Peyer's patch (tissue), 4 donors: ENCODE results near the gene ASIC4. TPM values are rescaled to one million over a fixed set of nuclear protein-coding genes. Genes with fewer than 3 reads are reported as not detected.

Experiments used
- DNase-seq, 3 donors: peaks; one replicate each; pipeline ENCODE4 v3.0.0-alpha.2; 2017 to 2019
- H3K27ac ChIP-seq, 4 donors: fragments of 200-600 bp; sonication (generic); one replicate each; pipeline ENCODE4 v1.5.1; 2016 to 2019
- H3K27me3 ChIP-seq, 2 donors: fragments of 200-600 bp; sonication (generic); one replicate each; pipeline ENCODE4 v1.5.1; 2019
- H3K36me3 ChIP-seq, 3 donors: fragments of 200-600 bp; sonication (generic); one replicate each; pipeline ENCODE4 v1.5.1; 2016 to 2019
- H3K4me1 ChIP-seq, 4 donors: fragments of 200-600 bp; sonication (generic); one replicate each; pipeline ENCODE4 v1.5.1; 2016 to 2019
- H3K4me3 ChIP-seq, 4 donors: fragments of 200-600 bp; sonication (generic); 1 replicate in 3 of 4; 2 replicates in 1 of 4; pipeline ENCODE4 v1.5.1; 2016 to 2019; ENCODE audit warnings: mild to moderate bottlenecking in 1 of 4
- H3K9me3 ChIP-seq, 4 donors: fragments of 200-600 bp; sonication (generic); one replicate each; pipeline ENCODE4 v1.5.1; 2016 to 2019; ENCODE audit warnings: mild to moderate bottlenecking in 1 of 4
- POLR2A ChIP-seq, 2 donors: fragments of 450-650 bp; IDR thresholded peaks; one replicate each; pipeline ENCODE4 v1.5.1; 2017; ENCODE audit warnings: antibody characterized with exemption in 2 of 2, mild to moderate bottlenecking in 2 of 2, moderate library complexity in 2 of 2
- total RNA-seq, 4 donors: library from RNA; depleted of rRNA; stranded (reverse); fragments of >200 nt; gene quantifications; one replicate each; pipeline ENCODE4 v1.1.0, GENCODE V29; 2016
- TF ChIP-seq, protein P1 (sequence below), 6 experiments: fragments of 450-650 bp in 4 of 6; fragments of 200-600 bp in 2 of 6; sonication (generic) in 1 of 6; IDR thresholded peaks; one replicate each; pipeline ENCODE4 v1.5.1; 2017 to 2019; ENCODE audit warnings: antibody characterized with exemption in 6 of 6, mild to moderate bottlenecking in 3 of 6, moderate library complexity in 1 of 6

Gene ASIC4
- total RNA-seq, 4 donors from 2014 or later, result 0.27 TPM; not detected in 3

DNA sequence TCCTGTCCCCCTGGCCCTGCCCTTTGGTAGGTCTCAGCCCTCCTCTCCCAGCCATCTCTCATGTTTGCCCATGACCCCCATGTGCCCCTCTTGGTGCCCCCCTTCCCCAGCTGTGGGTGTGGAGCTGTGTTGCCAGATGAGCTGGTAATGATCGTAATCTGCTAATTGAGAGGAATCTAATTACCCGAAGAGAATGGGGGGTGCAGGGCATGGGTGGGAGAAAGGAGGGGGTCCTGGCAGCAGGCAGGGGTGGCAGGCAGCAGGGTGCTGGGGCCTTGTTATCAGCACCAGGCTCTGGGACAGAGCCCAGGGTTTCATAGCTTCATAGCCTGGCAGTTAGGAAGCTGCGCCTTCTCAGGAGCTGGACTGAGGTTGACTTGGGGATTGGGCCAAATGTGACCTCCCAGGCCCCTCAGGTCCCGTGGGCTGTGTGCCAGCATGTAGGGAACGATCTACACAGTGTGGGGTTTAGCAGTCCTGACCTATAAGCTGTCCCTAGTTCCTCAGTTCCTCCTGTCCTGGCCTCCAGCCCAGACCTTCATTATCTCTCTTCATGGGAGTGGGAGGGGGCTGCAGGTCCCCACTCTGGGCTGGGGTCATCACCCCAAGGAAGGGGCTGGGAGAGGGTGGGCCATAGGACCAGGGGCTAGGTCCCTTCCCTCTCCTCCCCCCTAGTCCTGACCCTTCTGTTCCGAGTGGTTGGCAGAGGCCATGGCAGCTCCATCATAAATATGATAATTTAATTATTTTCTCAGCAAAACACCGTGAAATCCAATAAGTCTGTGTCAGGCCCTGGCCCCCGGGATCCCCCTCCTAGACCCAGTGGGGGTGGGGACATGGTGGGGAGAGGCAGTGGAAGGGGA, 6.5 kb upstream of the ASIC4 start:
- H3K9me3 ChIP-seq, result no peaks in the 10 kb centered on the region
- H3K36me3 ChIP-seq, result peaks cover 0 to 40% (median 0%) of the 10 kb centered on the region in 3 donors
- DNase-seq, result no peak
- no peak overlapping the region for H3K27ac ChIP-seq
- H3K4me3 ChIP-seq, result no peak overlapping the region
- TF ChIP-seq, protein P1, sequence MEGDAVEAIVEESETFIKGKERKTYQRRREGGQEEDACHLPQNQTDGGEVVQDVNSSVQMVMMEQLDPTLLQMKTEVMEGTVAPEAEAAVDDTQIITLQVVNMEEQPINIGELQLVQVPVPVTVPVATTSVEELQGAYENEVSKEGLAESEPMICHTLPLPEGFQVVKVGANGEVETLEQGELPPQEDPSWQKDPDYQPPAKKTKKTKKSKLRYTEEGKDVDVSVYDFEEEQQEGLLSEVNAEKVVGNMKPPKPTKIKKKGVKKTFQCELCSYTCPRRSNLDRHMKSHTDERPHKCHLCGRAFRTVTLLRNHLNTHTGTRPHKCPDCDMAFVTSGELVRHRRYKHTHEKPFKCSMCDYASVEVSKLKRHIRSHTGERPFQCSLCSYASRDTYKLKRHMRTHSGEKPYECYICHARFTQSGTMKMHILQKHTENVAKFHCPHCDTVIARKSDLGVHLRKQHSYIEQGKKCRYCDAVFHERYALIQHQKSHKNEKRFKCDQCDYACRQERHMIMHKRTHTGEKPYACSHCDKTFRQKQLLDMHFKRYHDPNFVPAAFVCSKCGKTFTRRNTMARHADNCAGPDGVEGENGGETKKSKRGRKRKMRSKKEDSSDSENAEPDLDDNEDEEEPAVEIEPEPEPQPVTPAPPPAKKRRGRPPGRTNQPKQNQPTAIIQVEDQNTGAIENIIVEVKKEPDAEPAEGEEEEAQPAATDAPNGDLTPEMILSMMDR (IDR thresholded peaks at IDR 0.05), result no peak
- no peak for TF ChIP-seq POLR2A (IDR thresholded peaks at IDR 0.05)
- peaks cover 0 to 8% of the 10 kb centered on the region in 2 donors for H3K27me3 ChIP-seq
- H3K4me1 ChIP-seq, result peaks cover 0 to 13% (median 0%) of the 10 kb centered on the region in 4 donors

DNA sequence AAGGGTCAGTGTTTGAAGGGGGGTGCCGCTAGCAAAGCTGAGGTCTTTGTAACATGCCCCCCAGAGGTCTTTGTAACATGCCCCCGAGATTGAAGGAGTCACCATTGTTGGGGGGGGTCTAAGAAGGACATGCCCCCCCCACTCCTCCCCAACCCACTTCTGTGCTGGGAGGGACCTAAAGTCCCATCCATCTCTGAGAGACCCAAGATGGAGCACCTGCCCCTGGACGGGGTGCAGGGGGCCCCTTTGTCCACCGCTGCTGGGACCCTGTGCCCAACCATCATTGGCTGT, 5.9 kb upstream of the ASIC4 start:
- no peak for DNase-seq
- no peak for TF ChIP-seq POLR2A (IDR thresholded peaks at IDR 0.05)
- TF ChIP-seq, protein P1 (IDR thresholded peaks at IDR 0.05), result no peak

GRCh38 chr2:219508971-219509779, 5.1 kb upstream of the ASIC4 start:
- peaks cover 0 to 32% (median 0%) of the 10 kb centered on the region in 3 donors for H3K36me3 ChIP-seq
- no peak overlapping the region for H3K27ac ChIP-seq
- peak overlapping the region in 1 of 4 donors; percentile 23 for H3K4me3 ChIP-seq
- no peaks in the 10 kb centered on the region for H3K9me3 ChIP-seq
- peaks cover 0 to 14% of the 10 kb centered on the region in 2 donors for H3K27me3 ChIP-seq
- DNase-seq, result no peak
- H3K4me1 ChIP-seq, result peaks cover 0 to 13% (median 0%) of the 10 kb centered on the region in 4 donors
- TF ChIP-seq POLR2A (IDR thresholded peaks at IDR 0.05), result no peak

More for the DNA sequence above, 5.9 kb upstream of the ASIC4 start:
- Histone ChIP-seq H3K36me3 (peaks cover 0 to 40% (median 0%) of the 10 kb centered on the region in 3 donors), H3K27me3 (peaks cover 0 to 14% of the 10 kb centered on the region in 2 donors), H3K9me3 (no peaks in the 10 kb centered on the region), H3K4me1 (peaks cover 0 to 13% (median 0%) of the 10 kb centered on the region in 4 donors), H3K4me3 (no peak overlapping the region), H3K27ac (no peak overlapping the region)

GRCh38 chr2:219509780-219510511, 4.3 kb upstream of the ASIC4 start:
- H3K27ac ChIP-seq, result no peak overlapping the region
- peak; percentile 37 to 72 (median 67) for DNase-seq
- peak overlapping the region in 3 of 4 donors; percentile 23 to 33 (median 26) for H3K4me3 ChIP-seq
- H3K27me3 ChIP-seq, result peaks cover 0 to 14% of the 10 kb centered on the region in 2 donors
- H3K36me3 ChIP-seq, result peaks cover 0 to 24% (median 0%) of the 10 kb centered on the region in 3 donors
- TF ChIP-seq, protein P1 (IDR thresholded peaks at IDR 0.05), result peak; percentile 15 to 60 (median 55)
- TF ChIP-seq POLR2A (IDR thresholded peaks at IDR 0.05), result no peak
- peaks cover 0 to 13% (median 0%) of the 10 kb centered on the region in 4 donors for H3K4me1 ChIP-seq
- H3K9me3 ChIP-seq, result no peaks in the 10 kb centered on the region

GRCh38 chr2:219510512-219511135, 3.7 kb upstream of the ASIC4 start:
- H3K27me3 ChIP-seq, result peaks cover 0 to 14% of the 10 kb centered on the region in 2 donors
- TF ChIP-seq, protein P1 (IDR thresholded peaks at IDR 0.05), result no peak
- TF ChIP-seq POLR2A (IDR thresholded peaks at IDR 0.05), result no peak
- peaks cover 0 to 18% (median 0%) of the 10 kb centered on the region in 3 donors for H3K36me3 ChIP-seq
- no peaks in the 10 kb centered on the region for H3K9me3 ChIP-seq
- H3K4me3 ChIP-seq, result no peak overlapping the region
- peaks cover 0 to 13% (median 0%) of the 10 kb centered on the region in 4 donors for H3K4me1 ChIP-seq
- no peak for DNase-seq
- H3K27ac ChIP-seq, result no peak overlapping the region
